Small intestine (tissue), 7 donors: ENCODE results near the gene GP9. TPM values are rescaled to one million over a fixed set of nuclear protein-coding genes. Genes with fewer than 3 reads are reported as not detected.
A peak's percentile ranks its signal among the peaks of the same experiment; 100 is the strongest.

ENCODE experiments used
- DNase-seq, 2 donors: peaks; one replicate each; pipeline versions ENCODE4 v3.0.0 to v3.0.0-alpha.2; 2013
- FAIRE-seq: peaks from 2 replicates; lab custom pipeline; 2012; peaks lifted over from hg19 to GRCh38; lab: Jason Lieb, UNC
- H3K27ac ChIP-seq, 3 donors: one replicate each; pipeline ENCODE4 v1.5.1; 2013; ENCODE audit warnings: low read length in 2 of 3, mild to moderate bottlenecking in 2 of 3, control low read depth in 1 of 3, inconsistent platforms in 1 of 3, low read depth in 1 of 3, moderate library complexity in 1 of 3
- H3K27me3 ChIP-seq, 3 donors: one replicate each; pipeline ENCODE4 v1.6.1; 2013; ENCODE audit warnings: low read length in 3 of 3, inconsistent platforms in 1 of 3; ENCODE audit not compliant: control insufficient read depth in 3 of 3, insufficient read depth in 3 of 3
- H3K36me3 ChIP-seq, 3 donors: one replicate each; pipeline ENCODE4 v1.6.1; 2013; ENCODE audit warnings: low read length in 3 of 3, inconsistent platforms in 1 of 3, low read depth in 1 of 3, mild to moderate bottlenecking in 1 of 3, moderate library complexity in 1 of 3; ENCODE audit not compliant: control insufficient read depth in 3 of 3, insufficient read depth in 2 of 3
- H3K4me1 ChIP-seq, 3 donors: one replicate each; pipeline ENCODE4 v1.6.1; 2013; ENCODE audit warnings: low read length in 2 of 3, inconsistent platforms in 1 of 3, low read depth in 1 of 3, mild to moderate bottlenecking in 1 of 3, moderate library complexity in 1 of 3; ENCODE audit not compliant: control insufficient read depth in 3 of 3, insufficient read depth in 2 of 3
- H3K4me3 ChIP-seq, 3 donors: one replicate each; pipeline ENCODE4 v1.5.1; 2013; ENCODE audit warnings: low read length in 3 of 3, control low read depth in 1 of 3, inconsistent platforms in 1 of 3, low read depth in 1 of 3, mild to moderate bottlenecking in 1 of 3, moderate library complexity in 1 of 3
- H3K9me3 ChIP-seq, 2 donors: one replicate each; pipeline ENCODE4 v1.6.1; 2013; ENCODE audit warnings: low read depth in 1 of 2, low read length in 1 of 2; ENCODE audit not compliant: control insufficient read depth in 2 of 2, insufficient read depth in 1 of 2
- WGBS, 3 donors: extraction: QIAGEN DNeasy Blood & Tissue Kit; methylation state at CpG; one replicate each; pipeline ENCODE4 v1.1.7; 2013; 5-methylcytosine and 5-hydroxymethylcytosine counted together
- polyA plus RNA-seq, 4 donors: library from polyadenylated mRNA; stranded (reverse) in 3 of 4; unstranded in 1 of 4; fragments of 200-250 nt in 3 of 4; fragments of 120-200 nt in 1 of 4; gene quantifications; one replicate each; pipeline versions ENCODE4 v1.2.1 to v1.2.3, GENCODE V29; 2013
- donor health status: healthy with polysubstance abuse.
- donor health status: control.
- donor health status: control.
- donor health status: Bipolar disorder and iron deficiency.
- donor health status: healthy.

GP9 gene
- polyA plus RNA-seq, 4 donors = 0.06 to 0.18 TPM; not detected in 2

- peaks cover 0 to 30% (median 0%) of the 10 kb centered on the region in 3 donors for H3K36me3 ChIP-seq
- no peak overlapping the region for H3K4me3 ChIP-seq
- DNase-seq (no peak), FAIRE-seq (no peak)
- no peaks in the 10 kb centered on the region for H3K27me3 ChIP-seq
- H3K4me1 ChIP-seq = no peaks in the 10 kb centered on the region
- no peak overlapping the region for H3K27ac ChIP-seq
- 87 to 92% (median 88%) methylated on average over 12 of the region's 12 CpGs for WGBS, 3 donors
- H3K9me3 ChIP-seq = peaks cover 0 to 5% of the 10 kb centered on the region in 2 donors
Observed at GRCh38 chr3:129101370-129102138, 41.0 kb downstream of the GP9 start.

- H3K27me3 ChIP-seq = no peaks in the 10 kb centered on the region
- no peak overlapping the region for H3K27ac ChIP-seq
- peaks cover 0 to 40% (median 0%) of the 10 kb centered on the region in 3 donors for H3K36me3 ChIP-seq
- DNase-seq = no peak
- H3K4me3 ChIP-seq = no peak overlapping the region
- no peak for FAIRE-seq
- H3K4me1 ChIP-seq = no peaks in the 10 kb centered on the region
- WGBS, 3 donors = 87 to 92% (median 91%) methylated on average over 7 of the region's 7 CpGs
- H3K9me3 ChIP-seq = peaks cover 0 to 5% of the 10 kb centered on the region in 2 donors
Observed at GRCh38 chr3:129103296-129103695, 42.7 kb downstream of the GP9 start.

- WGBS, 3 donors = 95 to 99% (median 98%) methylated on average over 6 of the region's 6 CpGs
- no peak for DNase-seq
Observed at GRCh38 chr3:129104051-129104450, 43.5 kb downstream of the GP9 start.

GRCh38 chr3:129104498-129105079 is 44.0 kb downstream of the GP9 start:
- DNase-seq (no peak), FAIRE-seq (no peak)
- H3K27ac ChIP-seq = no peak overlapping the region
- H3K4me1 ChIP-seq = no peaks in the 10 kb centered on the region
- no peak overlapping the region for H3K4me3 ChIP-seq
- H3K9me3 ChIP-seq = no peaks in the 10 kb centered on the region
- WGBS, 3 donors = 91 to 97% (median 94%) methylated on average over 6 of the region's 6 CpGs
- H3K27me3 ChIP-seq = no peaks in the 10 kb centered on the region
- peaks cover 0 to 42% (median 0%) of the 10 kb centered on the region in 3 donors for H3K36me3 ChIP-seq

More at GRCh38 chr3:129104051-129104450, 43.5 kb downstream of the GP9 start:
- H3K9me3 ChIP-seq = no peaks in the 10 kb centered on the region
- H3K27me3 ChIP-seq = no peaks in the 10 kb centered on the region
- peaks cover 0 to 42% (median 0%) of the 10 kb centered on the region in 3 donors for H3K36me3 ChIP-seq
- no peak overlapping the region for H3K4me3 ChIP-seq
- no peak overlapping the region for H3K27ac ChIP-seq
- no peak for FAIRE-seq
- H3K4me1 ChIP-seq = no peaks in the 10 kb centered on the region

- FAIRE-seq (no peak), DNase-seq (no peak)
- H3K36me3 ChIP-seq = peaks cover 0 to 50% (median 0%) of the 10 kb centered on the region in 3 donors
- peaks cover 0 to 3% (median 0%) of the 10 kb centered on the region in 3 donors for H3K4me1 ChIP-seq
- H3K9me3 ChIP-seq = no peaks in the 10 kb centered on the region
- H3K27me3 ChIP-seq = no peaks in the 10 kb centered on the region
- 88 to 92% (median 88%) methylated on average over 4 of the region's 4 CpGs for WGBS, 3 donors
- no peak overlapping the region for H3K27ac ChIP-seq
- H3K4me3 ChIP-seq = no peak overlapping the region
Observed at GRCh38 chr3:129105862-129106261, 45.3 kb downstream of the GP9 start.

- no peak for DNase-seq
- Histone ChIP-seq H3K4me1 (peaks cover 0 to 3% (median 0%) of the 10 kb centered on the region in 3 donors), H3K36me3 (peaks cover 0 to 53% (median 0%) of the 10 kb centered on the region in 3 donors), H3K9me3 (no peaks in the 10 kb centered on the region), H3K27me3 (no peaks in the 10 kb centered on the region), H3K4me3 (no peak overlapping the region), H3K27ac (no peak overlapping the region)
- FAIRE-seq = no peak
- WGBS, 3 donors = 87 to 93% (median 89%) methylated on average over 5 of the region's 5 CpGs
Observed at GRCh38 chr3:129106320-129106719, 45.7 kb downstream of the GP9 start.

GRCh38 chr3:129106866-129107565 is 46.4 kb downstream of the GP9 start:
- WGBS, 3 donors = 66 to 72% (median 66%) methylated on average over 19 of the region's 19 CpGs
- peaks cover 0 to 46% (median 0%) of the 10 kb centered on the region in 3 donors for H3K36me3 ChIP-seq

GRCh38 chr3:129107793-129108192 is 47.2 kb downstream of the GP9 start:
- Histone ChIP-seq H3K4me1 (peaks cover 0 to 3% (median 0%) of the 10 kb centered on the region in 3 donors), H3K27ac (no peak overlapping the region), H3K4me3 (no peak overlapping the region), H3K9me3 (no peaks in the 10 kb centered on the region), H3K27me3 (no peaks in the 10 kb centered on the region), H3K36me3 (peaks cover 0 to 45% (median 2%) of the 10 kb centered on the region in 3 donors)
- no peak for FAIRE-seq
- no peak for DNase-seq
- 90 to 91% (median 90%) methylated on average over 8 of the region's 8 CpGs for WGBS, 3 donors

More at GRCh38 chr3:129106866-129107565, 46.4 kb downstream of the GP9 start:
- Histone ChIP-seq H3K9me3 (no peaks in the 10 kb centered on the region), H3K4me3 (no peak overlapping the region), H3K4me1 (peaks cover 0 to 3% (median 0%) of the 10 kb centered on the region in 3 donors), H3K27ac (no peak overlapping the region), H3K27me3 (no peaks in the 10 kb centered on the region)
- DNase-seq = peak in 1 of 2 donors; percentile 20
- FAIRE-seq = no peak
